H1 (cell line): ENCODE results near the gene NR5A1. TPM values are rescaled to one million over a fixed set of nuclear protein-coding genes. Genes with fewer than 3 reads are reported as not detected.

Experiments
- CTCF ChIA-PET: fragments of 300-600 bp; sonication (Branson Sonifier 250); formaldehyde crosslinking; loops from one replicate; lab custom pipeline; 2021; ENCODE audit not compliant: partially characterized antibody; lab: Charles Lee
- POLR2A ChIA-PET: fragments of 300-600 bp; sonication (Branson Sonifier 250); formaldehyde crosslinking; loops from one replicate; lab custom pipeline; 2021; ENCODE audit warnings: inconsistent platforms; ENCODE audit not compliant: partially characterized antibody; lab: Charles Lee
- DNase-seq, 2 experiments: peaks; one replicate each; pipeline versions ENCODE4 v3.0.0 to v3.0.0-alpha.2; 2010 to 2022; ENCODE audit warnings: low spot score in 2 of 2, low read depth in 1 of 2, mixed read lengths in 1 of 2
- FAIRE-seq: peaks from 2 replicates; lab custom pipeline; 2011; peaks lifted over from hg19 to GRCh38; lab: Jason Lieb, UNC
- H2AFZ ChIP-seq: 2 replicates; pipeline ENCODE4 v1.8.1; 2012; ENCODE audit warnings: low read length, inconsistent platforms
- H2AK5ac ChIP-seq: 2 replicates; pipeline ENCODE4 v1.6.1; 2013; ENCODE audit warnings: low read depth, low read length
- H2BK120ac ChIP-seq: replicated peaks from 2 replicates; pipeline ENCODE3; 2013; ENCODE audit warnings: low read depth, low read length, inconsistent platforms
- H2BK12ac ChIP-seq: 2 replicates; pipeline ENCODE4 v1.6.1; 2013; ENCODE audit warnings: low read depth, low read length
- H2BK15ac ChIP-seq: 2 replicates; pipeline ENCODE4 v1.6.1; 2013; ENCODE audit warnings: low read length
- H2BK20ac ChIP-seq: 2 replicates; pipeline ENCODE4 v1.6.1; 2013; ENCODE audit warnings: low read length
- H2BK5ac ChIP-seq: 2 replicates; pipeline ENCODE4 v1.6.1; 2013; ENCODE audit warnings: low read depth, low read length
- H3K14ac ChIP-seq: 2 replicates; pipeline ENCODE4 v1.6.1; 2013; ENCODE audit warnings: inconsistent platforms; ENCODE audit not compliant: insufficient read length
- H3K18ac ChIP-seq: 2 replicates; pipeline ENCODE4 v1.6.1; 2013; ENCODE audit warnings: low read length; ENCODE audit errors: extremely low read depth
- H3K23ac ChIP-seq: 2 replicates; pipeline ENCODE4 v1.6.1; 2013; ENCODE audit warnings: inconsistent platforms; ENCODE audit not compliant: insufficient read length
- H3K23me2 ChIP-seq: 2 replicates; pipeline ENCODE4 v1.6.1; 2013; ENCODE audit warnings: low read depth, low read length
- H3K27ac ChIP-seq: 2 replicates; pipeline ENCODE4 v1.6.1; 2011; ENCODE audit warnings: low read depth, low read length, inconsistent platforms
- H3K27me3 ChIP-seq, 4 experiments: replicated peaks in 1 of 4; 1 replicate in 1 of 4; 2 replicates in 3 of 4; pipeline versions ENCODE4 v1.6.1 to v1.8.1; 2011 to 2013; ENCODE audit warnings: low read length in 3 of 4, mild to moderate bottlenecking in 3 of 4, inconsistent platforms in 2 of 4, mixed read lengths in 2 of 4, moderate library complexity in 1 of 4; ENCODE audit not compliant: control insufficient read depth in 3 of 4, insufficient read depth in 3 of 4; ENCODE audit errors: extremely low read depth in 1 of 4
- H3K36me3 ChIP-seq, 4 experiments: 2 replicates each; pipeline versions ENCODE4 v1.6.1 to v1.8.1; 2011 to 2013; ENCODE audit warnings: mild to moderate bottlenecking in 4 of 4, low read length in 3 of 4, moderate library complexity in 2 of 4, control low read depth in 1 of 4, inconsistent platforms in 1 of 4; ENCODE audit not compliant: insufficient read depth in 4 of 4, control insufficient read depth in 2 of 4
- H3K4ac ChIP-seq: replicated peaks from 2 replicates; pipeline ENCODE3; 2013; ENCODE audit warnings: low read length, low read depth, mixed read lengths, inconsistent platforms; ENCODE audit not compliant: insufficient read length
- H3K4me1 ChIP-seq, 4 experiments: replicated peaks in 1 of 4; 1 replicate in 1 of 4; 2 replicates in 3 of 4; pipeline versions ENCODE4 v1.6.1 to v1.8.1; 2011 to 2013; ENCODE audit warnings: low read length in 3 of 4, inconsistent platforms in 2 of 4, mixed read lengths in 1 of 4; ENCODE audit not compliant: insufficient read depth in 4 of 4, control insufficient read depth in 3 of 4
- H3K4me2 ChIP-seq, 2 experiments: 2 replicates each; pipeline versions ENCODE4 v1.6.1 to v1.8.1; 2011 to 2013; ENCODE audit warnings: low read depth in 2 of 2, low read length in 2 of 2, control low read depth in 1 of 2, inconsistent platforms in 1 of 2, mild to moderate bottlenecking in 1 of 2; ENCODE audit not compliant: insufficient read depth in 1 of 2
- H3K4me3 ChIP-seq, 4 experiments: fragments of 200-600, 300-600 bp in 1 of 4; sonication (generic), shearing (Covaris generic), sonication (Bioruptor Twin) in 1 of 4; 2 replicates each; pipeline versions ENCODE4 v1.5.1 to v1.8.1; 2011 to 2016; ENCODE audit warnings: low read length in 4 of 4, low read depth in 3 of 4, control low read depth in 2 of 4, inconsistent platforms in 2 of 4, mild to moderate bottlenecking in 2 of 4, mixed read lengths in 1 of 4, moderate library complexity in 1 of 4; ENCODE audit not compliant: insufficient read depth in 2 of 4; ENCODE audit errors: extremely low read depth in 1 of 4
- H3K56ac ChIP-seq: replicated peaks from 2 replicates; pipeline ENCODE3; 2013; ENCODE audit warnings: low read depth, mild to moderate bottlenecking, mixed read lengths, low read length, inconsistent platforms; ENCODE audit not compliant: insufficient read length
- H3K79me1 ChIP-seq: 2 replicates; pipeline ENCODE4 v1.6.1; 2013; ENCODE audit warnings: low read depth, low read length, control low read depth
- H3K79me2 ChIP-seq, 2 experiments: 2 replicates each; pipeline versions ENCODE4 v1.6.1 to v1.8.1; 2012 to 2013; ENCODE audit warnings: low read length in 2 of 2, mild to moderate bottlenecking in 2 of 2, inconsistent platforms in 1 of 2; ENCODE audit not compliant: insufficient read depth in 2 of 2, control insufficient read depth in 1 of 2
- H3K9ac ChIP-seq, 4 experiments: replicated peaks in 1 of 4; 1 replicate in 1 of 4; 2 replicates in 3 of 4; pipeline versions ENCODE4 v1.6.1 to v1.8.1; 2011 to 2013; ENCODE audit warnings: low read depth in 3 of 4, low read length in 3 of 4, control low read depth in 2 of 4, mild to moderate bottlenecking in 2 of 4, moderate library complexity in 2 of 4, inconsistent platforms in 1 of 4; ENCODE audit errors: extremely low read depth in 1 of 4
- H3K9me3 ChIP-seq, 2 experiments: 2 replicates each; pipeline versions ENCODE4 v1.6.1 to v1.8.1; 2012 to 2013; ENCODE audit warnings: mild to moderate bottlenecking in 2 of 2, moderate library complexity in 2 of 2, control low read depth in 1 of 2, inconsistent platforms in 1 of 2, low read depth in 1 of 2, low read length in 1 of 2, mixed read lengths in 1 of 2; ENCODE audit not compliant: insufficient read depth in 2 of 2
- H4K20me1 ChIP-seq, 2 experiments: replicated peaks in 1 of 2; 2 replicates each; pipeline versions ENCODE3 to v1.8.1; 2011 to 2013; ENCODE audit warnings: inconsistent platforms in 2 of 2, low read length in 2 of 2, mild to moderate bottlenecking in 1 of 2; ENCODE audit not compliant: insufficient read depth in 2 of 2, control insufficient read depth in 1 of 2
- H4K5ac ChIP-seq: 2 replicates; pipeline ENCODE4 v1.6.1; 2013; ENCODE audit warnings: low read length, low read depth, mixed read lengths, inconsistent platforms; ENCODE audit not compliant: insufficient read length
- H4K8ac ChIP-seq: 2 replicates; pipeline ENCODE4 v1.8.0; 2013; ENCODE audit warnings: mild to moderate bottlenecking, moderate library complexity, low read length, inconsistent platforms; ENCODE audit not compliant: insufficient read depth; ENCODE audit errors: extremely low read depth
- H4K91ac ChIP-seq: replicated peaks from 2 replicates; pipeline ENCODE3; 2013; ENCODE audit warnings: low read length, mixed read lengths, inconsistent platforms; ENCODE audit not compliant: insufficient read length
- ASH2L ChIP-seq: fragments of 200-600, 300-600 bp; sonication (generic); IDR thresholded peaks from one replicate; pipeline ENCODE4 v1.7.1; 2017; ENCODE audit warnings: low read length
- E2F6 ChIP-seq: IDR thresholded peaks from 2 replicates; pipeline ENCODE4 v1.6.1; 2012; ENCODE audit warnings: inconsistent platforms
- JUN ChIP-seq: IDR thresholded peaks from 2 replicates; pipeline ENCODE4 v1.6.1; 2011; ENCODE audit warnings: low read depth, mild to moderate bottlenecking, improper control_type of control experiment, low read length
- KDM1A ChIP-seq: fragments of 200-600, 300-600 bp; sonication (generic); IDR thresholded peaks from 2 replicates; pipeline ENCODE4 v1.7.1; 2016; ENCODE audit warnings: mild to moderate bottlenecking, low read length, borderline replicate concordance
- SUZ12 ChIP-seq: fragments of 200-600 bp; sonication (generic); IDR thresholded peaks from 2 replicates; pipeline ENCODE4 v1.6.1; 2012; ENCODE audit warnings: mild to moderate bottlenecking, inconsistent platforms, low read length, moderate library complexity, mixed read lengths
- TAF1 ChIP-seq: IDR thresholded peaks from 2 replicates; pipeline ENCODE4 v1.6.1; 2011; ENCODE audit warnings: mild to moderate bottlenecking, low read depth, low read length
- WGBS, 2 experiments: shearing (Covaris generic) in 1 of 2; methylation state at CpG; one replicate each; pipeline versions ENCODE4 v1.1.6 to v1.1.7; 2013 to 2015; ENCODE audit warnings: low lambda C conversion rate in 2 of 2, mixed read lengths in 2 of 2, inconsistent platforms in 1 of 2, low coverage in 1 of 2, missing lambda C conversion rate in 1 of 2; ENCODE audit not compliant: insufficient replicate concordance in 2 of 2, insufficient coverage in 1 of 2, insufficient read length in 1 of 2; ENCODE audit errors: extremely low coverage in 1 of 2, missing lambda C conversion rate in 1 of 2; 5-methylcytosine and 5-hydroxymethylcytosine counted together
- polyA plus RNA-seq, 7 experiments: library from polyadenylated mRNA; depleted of rRNA in 3 of 7; stranded (reverse) in 5 of 7; unstranded in 2 of 7; fragments of >200 nt in 5 of 7; fragments of 200-250 nt in 2 of 7; gene quantifications; 1 replicate in 5 of 7; 2 replicates in 1 of 7; 4 replicates in 1 of 7; pipeline versions ENCODE4 v1.2.1 to v1.2.3, GENCODE V29; 2011 to 2013; ENCODE audit warnings: missing spikeins in 2 of 7, mixed read lengths in 2 of 7
- total RNA-seq: library from RNA; stranded (reverse); fragmentation: NEBNext Ultra II Directional; extraction: Animal tissue kit (Norgen Biotek cat#: 25700); gene quantifications from 2 replicates; pipeline ENCODE4 v1.2.1, GENCODE V29; 2021
- TF ChIP-seq, protein P1 (sequence below): IDR thresholded peaks from 2 replicates; pipeline ENCODE4 v1.6.1; 2012; ENCODE audit warnings: inconsistent platforms

The NR5A1 gene
- total and polyA plus RNA-seq, 2 of the 8 experiments (the other 6 are each of a cell fraction or from before 2014, with no cell fraction given), result 0.29 to 0.58 TPM

GRCh38 chr9:124496463-124496862 is 10.7 kb downstream of the NR5A1 start:
- Histone ChIP-seq H2BK20ac (no peak overlapping the region), H3K18ac (no peak overlapping the region), H3K9me3 (no peaks in the 10 kb centered on the region), H3K4me3 (no peak overlapping the region), H2BK12ac (no peak overlapping the region), H3K23me2 (no peaks in the 10 kb centered on the region), H3K4ac (no peak overlapping the region), H2BK5ac (no peak overlapping the region), H2BK120ac (no peak overlapping the region), H2BK15ac (no peak overlapping the region), H4K20me1 (peaks cover 0 to 2% of the 10 kb centered on the region in 2 experiments), H2AK5ac (no peak overlapping the region), H3K4me1 (peaks cover 0 to 6% (median 1%) of the 10 kb centered on the region in 4 experiments; a peak in 4 of 7 replicates), H3K14ac (no peak overlapping the region), H3K9ac (no peak overlapping the region), H4K5ac (no peak overlapping the region), H3K4me2 (no peak overlapping the region), H3K36me3 (no peaks in the 10 kb centered on the region), H3K23ac (no peak overlapping the region), H3K27me3 (peaks cover 0 to 9% (median 7%) of the 10 kb centered on the region in 4 experiments; a peak in 6 of 7 replicates), H3K27ac (no peak overlapping the region), H4K91ac (no peak overlapping the region), H2AFZ (no peak overlapping the region), H4K8ac (no peak overlapping the region), H3K56ac (no peak overlapping the region), H3K79me1 (no peaks in the 10 kb centered on the region), H3K79me2 (no peaks in the 10 kb centered on the region)
- FAIRE-seq (no peak), DNase-seq (no peak)
- CTCF ChIA-PET, result interaction anchor here (1.2 to 2.8 kb wide), 6 partner anchors 8 to 215 kb away, joined by 4 to 9 read pairs (median 6); no protein-coding TSS in a partner anchor
- WGBS, 2 experiments, result 93% methylated on average over 15 of the region's 15 CpGs; no CpG with 5 or more reads in 1 of the 2 experiments
- POLR2A ChIA-PET, result interaction anchor here (3.6 kb wide), 1 partner anchor 10 kb away, joined by 11 read pairs; no protein-coding TSS in a partner anchor
- TF ChIP-seq ASH2L (no peak), TAF1 (no peak), SUZ12 (no peak), JUN (no peak), KDM1A (no peak), E2F6 (no peak)
- TF ChIP-seq, protein P1, sequence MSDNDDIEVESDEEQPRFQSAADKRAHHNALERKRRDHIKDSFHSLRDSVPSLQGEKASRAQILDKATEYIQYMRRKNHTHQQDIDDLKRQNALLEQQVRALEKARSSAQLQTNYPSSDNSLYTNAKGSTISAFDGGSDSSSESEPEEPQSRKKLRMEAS, result no peak
